Measurements from ENCODE around the gene RND2.
"Not testable (repeated sequence)": the region's sequence is repeated elsewhere in the genome, so short reads cannot be mapped to it uniquely, and the experiment has no call there.

The RND2 gene

GRCh38 chr17:43024407-43025289 lies at the start of gene RND2:
RND2 (plus strand) TSS chr17:43025231; CDS start chr17:43025348, 117 bp downstream.
- peak; percentile 90 for DNase-seq

- DNase-seq: no peak
Measured at GRCh38 chr17:42975265-42975664, 49.8 kb upstream of the RND2 start.

GRCh38 chr17:42975701-42976100 lies 49.3 kb upstream of the RND2 start:
- not testable (repeated sequence) for DNase-seq

- peak; percentile 68 for DNase-seq
Measured at GRCh38 chr17:42979511-42980273, 45.3 kb upstream of the RND2 start, which contains the start of gene PTGES3L. PTGES3L (minus strand) TSS chr17:42980080; CDS start chr17:42980053, 27 bp downstream.

- DNase-seq: peak; percentile 79
Measured at GRCh38 chr17:42980274-42980765, 44.7 kb upstream of the RND2 start, which contains the start of gene RUNDC1. RUNDC1 (plus strand) TSS chr17:42980565; CDS start chr17:42980577, 12 bp downstream.

GRCh38 chr17:42980766-42981397 lies 44.1 kb upstream of the RND2 start:
- DNase-seq: peak; percentile 51

GRCh38 chr17:42982266-42982665 lies 42.8 kb upstream of the RND2 start:
- DNase-seq: no peak

GRCh38 chr17:42985225-42985624 lies 39.8 kb upstream of the RND2 start:
- DNase-seq: no peak

- DNase-seq: no peak
Measured at GRCh38 chr17:42989141-42989540, 35.9 kb upstream of the RND2 start.

- DNase-seq: no peak
Measured at GRCh38 chr17:42989726-42990652, 35.0 kb upstream of the RND2 start.

GRCh38 chr17:42991471-42991870 lies 33.6 kb upstream of the RND2 start:
- DNase-seq: no peak

- no peak for DNase-seq
Measured at GRCh38 chr17:42992872-42993271, 32.2 kb upstream of the RND2 start.

- DNase-seq: not testable (repeated sequence)
Measured at GRCh38 chr17:42993913-42994312, 31.1 kb upstream of the RND2 start.

GRCh38 chr17:42997390-42997983 lies 27.5 kb upstream of the RND2 start:
- DNase-seq: peak; percentile 59

GRCh38 chr17:42997984-42998938 lies 26.8 kb upstream of the RND2 start, which contains the start of gene RPL27:
RPL27 (plus strand) TSS chr17:42998419; CDS start chr17:42998751, 332 bp downstream.
- DNase-seq: peak; percentile 99

GRCh38 chr17:42999003-42999525 lies 26.0 kb upstream of the RND2 start:
- DNase-seq: no peak

GRCh38 chr17:43000894-43001293 lies 24.1 kb upstream of the RND2 start:
- DNase-seq: not testable (repeated sequence)

- no peak for DNase-seq
Measured at GRCh38 chr17:43003542-43004172, 21.4 kb upstream of the RND2 start.
